ENCODE data around the gene BARHL2. TPM values are rescaled to one million over a fixed set of nuclear protein-coding genes. Genes with fewer than 3 reads are reported as not detected.

BARHL2 gene
- total RNA-seq, 1 experiment from 2014 or later: not detected

DNA sequence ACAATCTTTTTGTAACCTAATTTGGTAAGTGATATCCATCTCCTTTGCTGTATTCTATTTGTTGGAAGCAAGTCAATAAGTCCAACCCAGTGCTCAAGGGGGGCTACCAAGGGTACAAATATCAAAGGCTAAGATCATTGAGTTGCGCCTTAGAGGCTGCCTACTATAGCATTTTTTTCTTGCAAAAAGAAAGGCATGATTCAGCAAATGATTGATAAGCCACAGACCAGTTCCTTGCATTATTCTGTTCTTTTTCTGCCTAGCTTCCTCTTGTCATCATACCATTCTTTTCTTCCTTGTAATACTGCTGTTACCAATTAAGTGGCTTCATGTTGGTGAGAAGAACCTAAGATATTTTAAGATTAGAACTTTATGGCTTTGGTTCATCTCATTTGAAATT, 29.8 kb upstream of the BARHL2 start (continued):
- no peak for TF ChIP-seq CTCF (IDR thresholded peaks at IDR 0.05 in 2 of 3, conservative IDR thresholded peaks at IDR 0.05 in 1 of 3; ENCODE audit: borderline replicate concordance in 1 of 3, insufficient read depth in 1 of 3, low read depth in 2 of 3, low read length in 2 of 3)
- no peak for TF ChIP-seq SRF (IDR thresholded peaks at IDR 0.05; ENCODE audit: low read depth)

- no peaks in the 10 kb centered on the region for H4K20me1 ChIP-seq (ENCODE audit: insufficient read depth)
- no peak overlapping the region for H2AFZ ChIP-seq (ENCODE audit: low read depth, low read length, poor library complexity, severe bottlenecking)
- ChIA-PET RAD21 (ENCODE audit: low non-redundant PET in 1 of 2, low total read pairs in 2 of 2, uncharacterized antibody in 2 of 2, unreplicated experiment in 2 of 2) (no interaction called here), CTCF (no interaction called here), POLR2A (no interaction called here)
- H3K36me3 ChIP-seq (ENCODE audit: control insufficient read depth in 1 of 2, insufficient read depth in 2 of 2, low read length in 2 of 2): no peaks in the 10 kb centered on the region
- H3K9me3 ChIP-seq (ENCODE audit: control insufficient read depth in 1 of 2, insufficient read depth in 1 of 2, low read depth in 1 of 2, low read length in 2 of 2): no peaks in the 10 kb centered on the region
- ATAC-seq: no peak
- H3K79me2 ChIP-seq (ENCODE audit: insufficient read depth, low read length): no peaks in the 10 kb centered on the region
- H3K9ac ChIP-seq (ENCODE audit: low read length): no peak overlapping the region
- H3K4me2 ChIP-seq (ENCODE audit: low read length): no peak overlapping the region
- H3K27me3 ChIP-seq (ENCODE audit: insufficient read depth, low read length): no peaks in the 10 kb centered on the region; the same call in 1 of the 2 replicates
- intact Hi-C loops (cut with micrococcal nuclease): no loop called here
- BruUV-seq (replicated peaks): no TSS peak
- no peak overlapping the region for H3K4me3 ChIP-seq (replicated peaks in 1 of 2; ENCODE audit: low read depth in 1 of 2, low read length in 2 of 2)
- no peak overlapping the region for H3K27ac ChIP-seq (ENCODE audit: low read depth, low read length)
- no peak for DNase-seq (ENCODE audit: low read depth, low spot score)
- no peaks in the 10 kb centered on the region for H3K4me1 ChIP-seq (ENCODE audit: control insufficient read depth in 1 of 2, insufficient read depth in 2 of 2, low read length in 2 of 2)
- TF ChIP-seq JUND (IDR thresholded peaks at IDR 0.05): no peak
- TF ChIP-seq CTCF (IDR thresholded peaks at IDR 0.05 in 2 of 3, conservative IDR thresholded peaks at IDR 0.05 in 1 of 3; ENCODE audit: borderline replicate concordance in 1 of 3, insufficient read depth in 1 of 3, low read depth in 2 of 3, low read length in 2 of 3): no peak
- TF ChIP-seq YY1 (IDR thresholded peaks at IDR 0.05; ENCODE audit: extremely low read depth, insufficient replicate concordance, low read depth, low read length): no peak
- TF ChIP-seq EZH2 (IDR thresholded peaks at IDR 0.05): no peak
- TF ChIP-seq SRF (IDR thresholded peaks at IDR 0.05; ENCODE audit: low read depth): no peak
- TF ChIP-seq POLR2AphosphoS5 (IDR thresholded peaks at IDR 0.05; ENCODE audit: low read depth, low read length): no peak
- TF ChIP-seq ZNF274 (IDR thresholded peaks at IDR 0.05; ENCODE audit: low read depth, low read length): no peak
- no peak for TF ChIP-seq ZBTB33 (IDR thresholded peaks at IDR 0.05; ENCODE audit: extremely low read depth, insufficient replicate concordance, low read length)
- TF ChIP-seq SP1 (IDR thresholded peaks at IDR 0.05; ENCODE audit: low read depth): no peak
- no peak for TF ChIP-seq POLR2A (IDR thresholded peaks at IDR 0.05; ENCODE audit: borderline replicate concordance, extremely low read depth, insufficient read depth, insufficient read length)
- no peak for TF ChIP-seq TCF7L2 (IDR thresholded peaks at IDR 0.05; ENCODE audit: borderline replicate concordance, extremely low read depth, insufficient read depth, insufficient read length)
- no peaks in the 10 kb centered on the region for H3K9me2 ChIP-seq (ENCODE audit: insufficient read depth)
Observed at GRCh38 chr1:90745972-90746371, 28.9 kb upstream of the BARHL2 start.
